Effector memory CD8-positive, alpha-beta T cell (primary cell): ENCODE measurements around the gene ITPR3.

ENCODE experiments used
- ATAC-seq: fragments of 150-1000 bp; cut with Tn5 transposase; replicated peaks from 2 replicates; pipeline ENCODE4 v1.10.0; 2021; ENCODE audit warnings: mild to moderate bottlenecking, moderate library complexity
- DNase-seq, 3 experiments: peaks; one replicate each; pipeline ENCODE4 v3.0.0; 2021
- H3K27ac Mint-ChIP-seq, 2 donors: one replicate each; pipeline ENCODE4 v1.8.0; 2022; ENCODE audit warnings: mild to moderate bottlenecking in 2 of 2, mixed read lengths in 2 of 2, moderate library complexity in 2 of 2
- H3K27me3 Mint-ChIP-seq, 2 donors: one replicate each; pipeline ENCODE4 v1.8.0; 2022; ENCODE audit warnings: mixed read lengths in 2 of 2
- H3K36me3 Mint-ChIP-seq: one replicate; pipeline ENCODE4 v1.8.0; 2022; ENCODE audit warnings: mild to moderate bottlenecking, moderate library complexity, mixed read lengths; ENCODE audit not compliant: insufficient read depth
- H3K4me1 Mint-ChIP-seq, 2 donors: one replicate each; pipeline ENCODE4 v1.8.0; 2022; ENCODE audit warnings: low read depth in 2 of 2, mixed read lengths in 2 of 2
- H3K4me3 Mint-ChIP-seq, 2 donors: one replicate each; pipeline ENCODE4 v1.8.0; 2022; ENCODE audit warnings: mild to moderate bottlenecking in 2 of 2, mixed read lengths in 2 of 2, moderate library complexity in 2 of 2
- H3K9me3 Mint-ChIP-seq, 2 donors: one replicate each; pipeline ENCODE4 v1.8.0; 2022; ENCODE audit warnings: mixed read lengths in 2 of 2

Gene ITPR3

GRCh38 chr6:33663727-33664449 is 42.8 kb downstream of the ITPR3 start:
- ATAC-seq (no peak), DNase-seq (no peak)
- Mint-ChIP-seq H3K4me3 (no peak overlapping the region), H3K36me3 (peaks cover 35% of the 10 kb centered on the region), H3K9me3 (no peaks in the 10 kb centered on the region), H3K27ac (peak overlapping the region in 1 of 2 donors; percentile 20), H3K4me1 (peaks cover 0 to 13% of the 10 kb centered on the region in 2 donors), H3K27me3 (no peaks in the 10 kb centered on the region)

GRCh38 chr6:33664506-33665057 is 43.5 kb downstream of the ITPR3 start:
- no peaks in the 10 kb centered on the region for H3K9me3 Mint-ChIP-seq
- ATAC-seq (no peak), DNase-seq (no peak)
- no peak overlapping the region for H3K4me3 Mint-ChIP-seq
- H3K27ac Mint-ChIP-seq: peak overlapping the region in 1 of 2 donors; percentile 20
- H3K4me1 Mint-ChIP-seq: peaks cover 0 to 14% of the 10 kb centered on the region in 2 donors
- H3K36me3 Mint-ChIP-seq: peaks cover 36% of the 10 kb centered on the region
- no peaks in the 10 kb centered on the region for H3K27me3 Mint-ChIP-seq

DNA sequence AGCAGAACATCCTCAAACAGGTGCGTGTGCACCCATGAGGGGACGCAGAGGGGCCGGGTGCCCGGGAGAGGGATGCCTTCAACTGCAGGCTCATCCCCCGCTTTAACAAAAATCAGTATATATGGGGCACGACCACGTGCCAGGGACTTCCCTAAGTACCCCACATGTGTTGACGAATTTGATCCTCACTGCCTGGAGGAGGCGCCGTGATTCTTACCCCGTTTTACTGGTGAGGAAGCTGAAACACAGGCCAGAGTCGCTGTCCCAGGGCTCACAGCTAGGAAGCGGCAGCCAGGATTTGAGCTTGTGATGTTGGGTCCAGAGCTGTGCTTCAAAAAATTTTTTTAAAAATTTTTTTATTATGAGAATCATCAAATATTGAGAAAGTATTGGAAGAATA is 44.8 kb downstream of the ITPR3 start:
- no peak for DNase-seq
- Mint-ChIP-seq H3K27ac (peak overlapping the region in 1 of 2 donors; percentile 38), H3K4me3 (no peak overlapping the region), H3K36me3 (peaks cover 32% of the 10 kb centered on the region), H3K27me3 (no peaks in the 10 kb centered on the region), H3K9me3 (no peaks in the 10 kb centered on the region), H3K4me1 (peaks cover 0 to 14% of the 10 kb centered on the region in 2 donors)
- no peak for ATAC-seq

DNA sequence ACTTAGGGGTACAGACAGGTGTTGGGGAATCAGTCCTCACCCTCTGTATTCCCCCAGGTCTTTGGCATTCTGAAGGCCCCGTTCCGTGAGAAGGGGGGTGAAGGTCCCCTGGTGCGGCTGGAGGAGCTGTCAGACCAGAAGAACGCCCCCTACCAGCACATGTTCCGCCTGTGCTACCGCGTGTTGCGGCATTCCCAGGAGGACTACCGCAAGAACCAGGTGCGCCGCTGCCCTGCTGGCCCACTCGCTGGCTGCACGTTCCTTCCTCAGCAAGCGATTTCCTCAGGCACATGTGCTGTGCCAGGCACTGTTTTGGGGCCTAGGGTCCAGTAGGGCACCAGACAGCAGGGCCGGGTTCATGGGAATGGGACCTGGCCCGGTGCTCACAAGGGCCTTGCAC is 46.0 kb downstream of the ITPR3 start:
- no peaks in the 10 kb centered on the region for H3K27me3 Mint-ChIP-seq
- peaks cover 0 to 12% of the 10 kb centered on the region in 2 donors for H3K4me1 Mint-ChIP-seq
- H3K9me3 Mint-ChIP-seq: no peaks in the 10 kb centered on the region
- no peak overlapping the region for H3K27ac Mint-ChIP-seq
- H3K36me3 Mint-ChIP-seq: peaks cover 27% of the 10 kb centered on the region
- DNase-seq: no peak
- no peak for ATAC-seq
- no peak overlapping the region for H3K4me3 Mint-ChIP-seq

DNA sequence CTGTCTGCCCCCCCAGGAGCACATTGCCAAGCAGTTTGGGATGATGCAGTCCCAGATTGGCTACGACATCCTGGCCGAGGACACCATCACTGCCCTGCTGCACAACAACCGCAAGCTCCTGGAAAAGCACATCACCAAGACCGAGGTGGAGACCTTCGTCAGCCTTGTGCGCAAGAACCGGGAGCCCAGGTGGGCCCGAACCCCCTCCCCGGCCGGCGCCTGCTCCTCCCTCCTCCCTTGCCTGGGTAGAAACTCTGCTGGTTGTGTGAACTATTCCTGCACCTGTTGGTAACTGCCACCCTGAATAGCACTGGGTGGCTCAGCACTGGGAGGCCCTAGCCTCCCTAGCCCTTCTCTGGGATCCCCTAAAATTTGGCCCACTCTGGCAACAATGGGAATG is 46.7 kb downstream of the ITPR3 start:
- Mint-ChIP-seq H3K4me3 (no peak overlapping the region), H3K27ac (peak overlapping the region; percentile 41 to 80), H3K36me3 (peaks cover 24% of the 10 kb centered on the region), H3K4me1 (peaks cover 0 to 12% of the 10 kb centered on the region in 2 donors), H3K9me3 (no peaks in the 10 kb centered on the region), H3K27me3 (no peaks in the 10 kb centered on the region)
- no peak for ATAC-seq
- no peak for DNase-seq

GRCh38 chr6:33668328-33668727 is 47.2 kb downstream of the ITPR3 start:
- ATAC-seq (no peak), DNase-seq (no peak)
- H3K27me3 Mint-ChIP-seq: no peaks in the 10 kb centered on the region
- H3K36me3 Mint-ChIP-seq: peaks cover 28% of the 10 kb centered on the region
- no peak overlapping the region for H3K4me3 Mint-ChIP-seq
- H3K9me3 Mint-ChIP-seq: no peaks in the 10 kb centered on the region
- peak overlapping the region; percentile 41 to 80 for H3K27ac Mint-ChIP-seq
- peaks cover 0 to 9% of the 10 kb centered on the region in 2 donors for H3K4me1 Mint-ChIP-seq

DNA sequence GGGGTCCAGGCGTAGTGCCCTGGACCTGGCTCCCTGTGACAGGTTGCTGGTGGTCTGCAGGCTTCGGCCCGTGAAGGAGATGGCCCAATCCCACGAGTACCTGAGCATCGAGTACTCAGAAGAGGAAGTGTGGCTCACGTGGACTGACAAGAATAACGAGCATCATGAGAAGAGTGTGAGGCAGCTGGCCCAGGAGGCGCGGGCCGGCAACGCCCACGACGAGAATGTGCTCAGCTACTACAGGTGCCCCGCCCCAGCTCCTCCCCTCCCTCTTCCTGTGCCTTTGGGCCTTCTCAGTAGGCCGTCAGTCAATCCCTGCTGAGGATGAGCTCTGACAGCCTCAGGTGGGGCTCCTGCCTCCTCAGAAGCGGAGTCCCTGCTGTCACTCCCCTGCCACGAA is 47.8 kb downstream of the ITPR3 start:
- Mint-ChIP-seq H3K27ac (peak overlapping the region in 1 of 2 donors; percentile 80), H3K36me3 (peaks cover 28% of the 10 kb centered on the region), H3K9me3 (no peaks in the 10 kb centered on the region), H3K4me1 (peaks cover 0 to 7% of the 10 kb centered on the region in 2 donors), H3K4me3 (no peak overlapping the region), H3K27me3 (no peaks in the 10 kb centered on the region)
- no peak for DNase-seq
- peak; percentile 68 for ATAC-seq

DNA sequence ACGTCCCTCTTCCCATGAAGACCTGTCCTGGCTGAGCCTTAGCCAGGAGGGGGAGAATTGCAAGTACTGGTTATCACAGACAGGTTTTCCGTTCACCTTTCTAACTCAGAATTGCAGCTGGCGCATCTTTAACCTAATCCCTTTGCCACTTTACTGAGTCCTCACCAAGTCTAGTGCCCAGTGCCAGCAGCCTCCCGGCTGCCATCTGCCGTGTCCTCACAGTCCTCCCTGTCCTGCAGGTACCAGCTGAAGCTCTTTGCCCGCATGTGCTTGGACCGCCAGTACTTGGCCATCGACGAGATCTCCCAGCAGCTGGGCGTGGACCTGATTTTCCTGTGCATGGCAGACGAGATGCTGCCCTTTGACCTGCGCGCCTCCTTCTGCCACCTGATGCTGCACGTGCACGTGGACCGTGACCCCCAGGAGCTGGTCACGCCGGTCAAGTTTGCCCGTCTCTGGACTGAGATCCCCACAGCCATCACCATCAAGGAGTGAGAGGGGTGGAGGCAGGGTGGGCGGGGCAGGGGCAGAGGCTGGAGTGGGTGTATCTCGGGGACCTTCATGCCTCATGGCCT is 49.1 kb downstream of the ITPR3 start:
- Mint-ChIP-seq H3K4me3 (no peak overlapping the region), H3K4me1 (peaks cover 0 to 7% of the 10 kb centered on the region in 2 donors), H3K36me3 (peaks cover 30% of the 10 kb centered on the region), H3K27me3 (no peaks in the 10 kb centered on the region), H3K9me3 (no peaks in the 10 kb centered on the region), H3K27ac (peak overlapping the region in 1 of 2 donors; percentile 67)
- ATAC-seq: no peak
- DNase-seq: no peak

DNA sequence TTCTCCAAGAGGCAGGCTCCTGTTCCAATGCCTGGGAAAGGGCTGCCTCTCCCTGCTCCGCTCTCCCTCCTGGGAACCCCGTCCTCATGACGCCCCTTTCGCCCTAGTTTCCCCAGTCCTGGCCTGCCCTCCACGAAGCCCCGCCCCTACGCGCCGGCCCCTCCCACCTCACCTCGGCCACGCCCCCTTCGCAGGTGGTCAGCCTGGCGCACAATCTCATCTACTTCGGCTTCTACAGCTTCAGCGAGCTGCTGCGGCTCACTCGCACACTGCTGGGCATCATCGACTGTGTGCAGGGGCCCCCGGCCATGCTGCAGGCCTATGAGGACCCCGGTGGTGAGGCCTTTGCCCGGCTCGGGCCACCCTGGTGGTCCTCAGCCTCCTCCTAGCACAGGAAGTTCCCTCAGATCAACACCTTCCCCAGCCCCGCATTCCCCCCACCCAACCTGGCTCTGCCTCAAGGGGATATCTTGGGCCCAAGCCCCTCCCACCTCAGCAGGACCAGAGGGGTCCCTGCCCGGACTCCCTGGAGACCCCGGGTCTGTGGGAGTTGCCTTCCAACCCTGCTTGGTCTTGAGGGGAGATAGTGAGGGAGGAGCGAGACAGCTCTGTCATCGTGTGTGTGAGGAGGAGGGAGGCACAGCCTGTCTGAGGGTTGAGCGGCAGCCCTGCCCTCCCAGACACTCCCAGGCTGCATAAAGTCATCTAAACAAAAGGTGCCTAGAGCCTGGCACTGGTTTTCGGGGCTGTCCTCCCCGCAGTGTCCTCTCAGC is 50.0 kb downstream of the ITPR3 start:
- H3K4me1 Mint-ChIP-seq: peaks cover 0 to 7% of the 10 kb centered on the region in 2 donors
- ATAC-seq (no peak), DNase-seq (no peak)
- peak overlapping the region in 1 of 2 donors; percentile 81 for H3K27ac Mint-ChIP-seq
- H3K36me3 Mint-ChIP-seq: peaks cover 30% of the 10 kb centered on the region
- H3K27me3 Mint-ChIP-seq: no peaks in the 10 kb centered on the region
- no peaks in the 10 kb centered on the region for H3K9me3 Mint-ChIP-seq
- H3K4me3 Mint-ChIP-seq: no peak overlapping the region

DNA sequence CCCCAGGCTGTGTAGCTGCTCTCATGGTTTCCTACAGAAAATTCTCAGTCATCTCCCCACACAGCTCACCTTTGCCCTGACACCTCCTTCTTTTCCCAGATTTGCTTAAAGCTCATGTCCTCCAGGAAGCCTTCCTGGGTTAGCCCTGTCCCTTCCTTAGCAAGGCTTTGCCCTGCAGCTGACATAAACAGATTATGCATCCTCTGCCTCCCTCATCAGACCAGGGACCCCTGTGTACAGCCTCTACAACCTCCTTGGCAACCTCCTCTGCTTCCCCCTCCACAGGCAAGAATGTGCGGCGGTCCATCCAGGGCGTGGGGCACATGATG is 50.6 kb downstream of the ITPR3 start:
- H3K4me3 Mint-ChIP-seq: no peak overlapping the region
- H3K36me3 Mint-ChIP-seq: peaks cover 32% of the 10 kb centered on the region
- no peaks in the 10 kb centered on the region for H3K9me3 Mint-ChIP-seq
- no peaks in the 10 kb centered on the region for H3K27me3 Mint-ChIP-seq
- ATAC-seq (no peak), DNase-seq (no peak)
- H3K4me1 Mint-ChIP-seq: peaks cover 0 to 7% of the 10 kb centered on the region in 2 donors
- H3K27ac Mint-ChIP-seq: peak overlapping the region in 1 of 2 donors; percentile 81

- Mint-ChIP-seq H3K4me3 (no peak overlapping the region), H3K27me3 (no peaks in the 10 kb centered on the region), H3K27ac (peak overlapping the region in 1 of 2 donors; percentile 44), H3K36me3 (peaks cover 38% of the 10 kb centered on the region), H3K9me3 (no peaks in the 10 kb centered on the region), H3K4me1 (peaks cover 0 to 7% of the 10 kb centered on the region in 2 donors)
- no peak for ATAC-seq
- no peak for DNase-seq
Observed at GRCh38 chr6:33672808-33673207, 51.7 kb downstream of the ITPR3 start.

- peaks cover 32% of the 10 kb centered on the region for H3K36me3 Mint-ChIP-seq
- peak overlapping the region; percentile 75 to 77 for H3K27ac Mint-ChIP-seq
- no peaks in the 10 kb centered on the region for H3K27me3 Mint-ChIP-seq
Observed at GRCh38 chr6:33673851-33674250, 52.7 kb downstream of the ITPR3 start.

DNA sequence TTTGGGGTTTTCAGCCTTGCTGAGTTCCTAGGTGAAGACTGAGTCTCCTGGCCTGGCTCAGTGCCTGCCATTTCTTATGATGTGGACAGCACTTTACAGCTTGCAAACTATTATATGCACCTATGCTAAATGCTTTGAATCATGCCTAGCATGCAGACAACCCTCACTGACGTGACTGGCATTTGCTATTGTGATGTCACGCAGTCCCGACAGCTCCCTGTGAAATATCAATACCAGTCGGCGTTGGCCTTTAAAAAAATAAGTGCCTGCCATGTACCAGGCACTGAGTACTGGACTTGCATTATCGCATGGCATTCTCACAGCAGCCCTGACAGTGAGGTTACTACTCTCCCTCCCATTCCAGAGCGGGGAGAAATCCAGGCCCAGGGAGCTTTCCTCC is 54.8 kb downstream of the ITPR3 start:
- H3K36me3 Mint-ChIP-seq: peaks cover 41% of the 10 kb centered on the region
- H3K4me3 Mint-ChIP-seq: no peak overlapping the region
- ATAC-seq: no peak
- DNase-seq: no peak
- H3K27me3 Mint-ChIP-seq: no peaks in the 10 kb centered on the region
- no peak overlapping the region for H3K27ac Mint-ChIP-seq
- H3K9me3 Mint-ChIP-seq: no peaks in the 10 kb centered on the region
- no peaks in the 10 kb centered on the region for H3K4me1 Mint-ChIP-seq

More at GRCh38 chr6:33673851-33674250, 52.7 kb downstream of the ITPR3 start:
- Mint-ChIP-seq H3K4me3 (no peak overlapping the region), H3K4me1 (peaks cover 0 to under 1% of the 10 kb centered on the region in 2 donors), H3K9me3 (no peaks in the 10 kb centered on the region)
- DNase-seq: no peak
- ATAC-seq: no peak
